ENCODE data around the gene ANKRD33B.

ANKRD33B gene

GRCh38 chr5:10644192-10644591 is 80.3 kb downstream of the ANKRD33B start:
- no peak for DNase-seq

GRCh38 chr5:10645146-10645545 is 81.3 kb downstream of the ANKRD33B start:
- no peak for DNase-seq

- DNase-seq, result no peak
Observed at GRCh38 chr5:10645671-10646070, 81.8 kb downstream of the ANKRD33B start.

- no peak for DNase-seq
Observed at GRCh38 chr5:10647640-10648039, 83.8 kb downstream of the ANKRD33B start.

DNA sequence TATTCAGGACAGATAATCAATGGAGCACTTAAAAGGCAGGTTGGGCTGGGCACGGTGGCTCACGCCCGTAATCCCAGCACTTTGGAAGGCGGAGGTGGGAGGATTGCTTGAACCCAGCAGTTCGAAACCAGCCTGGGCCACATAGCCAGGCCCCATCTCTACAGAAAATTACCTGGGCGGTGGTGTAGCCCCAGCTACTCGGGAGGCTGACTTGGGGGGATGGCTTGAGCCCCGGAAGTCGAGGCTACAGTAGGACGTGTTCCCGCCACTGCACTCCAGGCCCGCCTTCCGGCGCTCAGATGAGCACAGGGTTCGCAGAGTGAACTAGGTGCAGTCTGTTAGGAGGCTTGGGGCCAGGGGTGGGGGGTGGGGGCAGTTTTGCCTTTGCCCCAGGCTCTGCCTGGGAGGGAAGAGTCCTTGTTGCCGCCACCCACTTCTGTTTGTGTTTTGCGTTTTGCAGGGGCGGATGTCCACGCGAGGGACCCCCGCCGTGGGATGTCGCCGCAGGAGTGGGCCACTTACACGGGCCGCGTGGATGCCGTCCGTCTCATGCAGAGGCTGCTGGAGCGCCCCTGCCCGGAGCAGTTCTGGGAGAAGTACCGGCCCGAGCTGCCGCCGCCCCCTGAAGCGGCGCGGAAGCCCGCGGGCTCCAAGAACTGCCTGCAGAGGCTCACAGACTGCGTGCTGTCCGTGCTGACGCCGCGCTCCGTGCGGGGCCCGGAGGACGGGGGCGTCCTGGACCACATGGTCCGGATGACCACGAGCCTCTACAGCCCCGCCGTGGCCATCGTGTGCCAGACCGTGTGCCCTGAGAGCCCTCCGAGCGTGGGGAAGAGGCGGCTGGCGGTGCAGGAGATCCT is 85.2 kb downstream of the ANKRD33B start:
- no peak for DNase-seq

- DNase-seq, result no peak
Observed at GRCh38 chr5:10649666-10650380, 86.0 kb downstream of the ANKRD33B start.

- no peak for DNase-seq
Observed at GRCh38 chr5:10652151-10652550, 88.3 kb downstream of the ANKRD33B start.

GRCh38 chr5:10652606-10653005 is 88.7 kb downstream of the ANKRD33B start:
- DNase-seq, result no peak

- no peak for DNase-seq
Observed at GRCh38 chr5:10653043-10653442, 89.2 kb downstream of the ANKRD33B start.

DNA sequence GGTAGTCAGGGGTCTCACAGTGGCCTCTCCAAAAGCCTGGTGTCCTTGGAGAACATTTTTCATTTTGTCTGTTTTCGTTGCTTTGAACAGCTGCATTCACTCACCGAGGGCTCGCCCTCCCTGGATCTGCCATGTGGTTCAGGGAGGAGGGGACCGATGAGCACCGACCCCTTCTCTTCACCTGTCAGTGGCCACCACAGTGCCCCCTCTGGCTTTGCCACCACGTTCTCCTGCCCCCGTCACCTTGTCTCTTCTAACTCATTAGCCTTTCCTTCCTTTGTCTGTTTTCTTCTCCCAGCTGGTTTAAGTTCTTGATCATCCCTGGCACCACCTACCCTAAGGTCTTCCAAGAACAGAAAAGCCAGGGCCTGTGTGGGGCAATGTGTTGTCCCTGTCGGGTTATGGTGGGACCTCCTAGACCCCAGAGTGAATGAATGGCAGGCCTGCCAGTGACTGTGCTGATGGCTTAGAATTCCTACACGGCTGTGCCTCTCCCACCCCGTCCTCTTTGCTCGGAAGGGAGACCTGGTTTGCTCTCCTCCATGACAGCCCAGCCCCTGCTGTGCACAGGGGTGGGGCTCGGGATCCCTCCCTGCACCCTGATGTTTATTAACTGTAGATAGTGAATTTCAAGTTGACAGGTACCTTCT is 90.0 kb downstream of the ANKRD33B start:
- DNase-seq, result no peak

DNA sequence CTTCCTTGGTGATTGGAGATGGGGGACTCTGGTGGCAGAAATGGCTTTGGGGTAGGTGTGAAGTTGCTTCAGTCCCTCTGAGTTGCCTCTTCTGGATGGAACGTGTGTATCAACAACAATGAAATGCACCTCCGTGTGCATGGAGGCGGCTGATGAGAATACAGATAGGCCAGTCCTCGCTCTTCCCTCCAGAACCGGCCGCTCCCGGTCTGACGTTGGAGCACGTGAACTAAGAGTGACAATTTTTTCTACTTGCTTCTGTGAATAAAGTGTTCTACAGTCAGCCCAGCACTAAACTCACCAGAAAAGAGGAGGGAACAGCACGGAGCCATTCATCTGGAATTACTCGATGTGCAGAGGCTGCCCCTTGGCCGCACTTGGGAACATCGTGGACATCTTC is 90.7 kb downstream of the ANKRD33B start:
- no peak for DNase-seq

GRCh38 chr5:10655161-10655971 is 91.5 kb downstream of the ANKRD33B start:
- DNase-seq, result no peak

GRCh38 chr5:10655972-10656830 is 92.3 kb downstream of the ANKRD33B start:
- DNase-seq, result no peak

- DNase-seq, result no peak
Observed at GRCh38 chr5:10658265-10658664, 94.4 kb downstream of the ANKRD33B start.

DNA sequence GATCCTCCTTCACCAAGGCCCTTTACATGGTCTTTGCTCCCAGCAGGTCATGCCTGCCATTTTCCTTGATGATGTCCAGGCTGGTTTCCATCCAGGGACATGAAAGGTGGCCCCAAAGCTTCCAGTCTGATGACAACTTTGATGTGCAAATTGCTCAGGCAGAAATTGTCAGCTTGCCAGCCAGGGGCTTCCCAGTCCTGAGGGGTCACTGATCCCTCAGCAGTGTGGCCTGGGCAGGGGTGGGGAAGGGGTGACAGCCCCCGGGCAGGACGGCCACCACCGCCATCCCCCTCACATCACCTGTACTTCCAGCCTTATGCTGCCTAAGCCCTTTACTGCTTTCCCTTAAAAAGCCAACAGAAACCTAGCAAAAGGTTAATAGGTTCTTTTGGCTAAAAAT is 96.3 kb downstream of the ANKRD33B start:
- DNase-seq, result no peak

GRCh38 chr5:10660720-10661387 is 97.0 kb downstream of the ANKRD33B start:
- DNase-seq, result no peak

DNA sequence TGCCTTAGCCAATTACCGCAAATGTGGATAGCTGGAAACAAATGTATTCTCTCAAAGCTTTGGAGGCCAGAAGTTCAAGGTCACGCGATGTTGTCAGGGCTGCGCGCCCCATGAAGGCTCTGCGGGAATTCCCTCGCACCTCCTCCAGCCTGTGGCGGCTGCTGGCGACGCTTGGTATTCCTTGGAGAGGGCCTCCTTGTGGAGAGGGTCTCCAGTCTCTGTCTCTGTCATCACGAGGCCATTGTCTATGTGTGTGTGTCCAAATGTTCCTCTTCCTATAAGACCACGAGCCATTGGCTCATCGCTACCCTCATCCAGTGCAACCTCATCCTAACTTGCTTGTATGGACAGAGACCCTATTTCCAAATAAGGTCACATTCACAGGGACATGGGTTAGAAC is 97.5 kb downstream of the ANKRD33B start:
- DNase-seq, result no peak

GRCh38 chr5:10662083-10662482 is 98.2 kb downstream of the ANKRD33B start:
- no peak for DNase-seq

DNA sequence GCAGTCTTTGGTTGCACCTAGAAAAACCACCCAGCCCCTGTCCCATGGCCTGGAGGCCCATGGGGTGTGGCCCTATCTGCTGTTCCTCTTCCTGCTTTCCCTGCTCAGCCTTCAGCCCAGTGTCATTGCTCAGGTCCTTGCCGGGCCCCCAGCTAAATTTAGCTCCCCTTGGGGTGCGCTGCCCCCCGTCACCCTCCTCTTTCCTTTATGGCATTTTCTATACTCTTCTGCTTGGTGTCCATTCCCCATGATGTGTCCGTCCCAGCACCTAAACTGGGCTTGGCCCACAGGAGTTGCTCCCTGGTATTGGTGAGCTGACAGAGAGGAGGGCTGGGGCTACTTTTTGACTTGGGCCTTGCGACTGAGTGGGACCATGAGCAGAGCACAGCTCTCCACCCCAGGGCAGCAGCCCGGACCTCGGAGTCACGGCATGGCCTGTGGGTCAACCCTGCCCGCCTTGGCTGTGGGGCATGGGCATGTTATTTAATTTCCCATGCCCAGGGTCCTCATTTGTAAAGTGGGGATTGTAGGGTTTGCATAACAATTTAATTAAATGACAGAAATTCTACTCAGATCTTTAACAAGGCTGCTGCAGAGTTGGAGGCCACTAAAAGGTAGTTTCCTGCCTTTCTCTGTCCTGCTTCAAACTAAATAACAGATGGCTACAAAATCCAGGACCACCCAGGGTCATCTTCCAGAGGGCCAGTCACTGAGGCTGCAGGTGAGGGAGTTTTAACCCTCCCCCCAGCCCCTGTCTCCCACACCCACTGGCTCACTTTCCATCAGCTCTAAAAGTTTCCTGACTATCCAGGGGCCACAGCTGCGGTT is 99.0 kb downstream of the ANKRD33B start:
- no peak for DNase-seq

GRCh38 chr5:10663489-10664179 is 99.8 kb downstream of the ANKRD33B start:
- no peak for DNase-seq
